Astrocyte (in vitro differentiated cells and primary cell): ENCODE data around the gene ZNF570. TPM values are rescaled to one million over a fixed set of nuclear protein-coding genes. Genes with fewer than 3 reads are reported as not detected.
A peak's percentile ranks its signal among the peaks of the same experiment; 100 is the strongest.

Experiments used
- DNase-seq: peaks from one replicate; pipeline ENCODE4 v3.0.0-alpha.2; 2010; ENCODE audit warnings: low read depth
- FAIRE-seq: peaks from 2 replicates; lab custom pipeline; 2011; peaks lifted over from hg19 to GRCh38; lab: Jason Lieb, UNC
- H2AFZ ChIP-seq: 2 replicates; pipeline ENCODE4 v1.6.0; 2012; ENCODE audit warnings: low read depth, low read length, inconsistent platforms
- H3K27ac ChIP-seq: 2 replicates; pipeline ENCODE4 v1.5.1; 2011; ENCODE audit warnings: low read depth, low read length, inconsistent platforms
- H3K27me3 ChIP-seq: 2 replicates; pipeline ENCODE4 v1.6.0; 2011; ENCODE audit warnings: low read length, inconsistent platforms; ENCODE audit not compliant: insufficient read depth
- H3K36me3 ChIP-seq: 2 replicates; pipeline ENCODE4 v1.5.1; 2011; ENCODE audit warnings: low read length, inconsistent platforms; ENCODE audit not compliant: insufficient read depth
- H3K4me1 ChIP-seq: 2 replicates; pipeline ENCODE4 v1.5.1; 2011; ENCODE audit warnings: low read length, inconsistent platforms; ENCODE audit not compliant: insufficient read depth
- H3K4me2 ChIP-seq: 2 replicates; pipeline ENCODE4 v1.6.0; 2012; ENCODE audit warnings: low read length, inconsistent platforms
- H3K4me3 ChIP-seq: 2 replicates; pipeline ENCODE4 v1.5.1; 2011; ENCODE audit warnings: low read depth, mild to moderate bottlenecking, low read length, inconsistent platforms; ENCODE audit not compliant: insufficient read depth
- H3K79me2 ChIP-seq: 2 replicates; pipeline ENCODE4 v1.6.0; 2012; ENCODE audit warnings: mild to moderate bottlenecking, low read length, inconsistent platforms; ENCODE audit not compliant: insufficient read depth
- H3K9ac ChIP-seq: 2 replicates; pipeline ENCODE4 v1.6.0; 2012; ENCODE audit warnings: mild to moderate bottlenecking, low read length, inconsistent platforms
- H3K9me3 ChIP-seq: 2 replicates; pipeline ENCODE4 v1.5.1; 2012; ENCODE audit warnings: low read depth, mild to moderate bottlenecking, low read length, inconsistent platforms; ENCODE audit not compliant: insufficient read depth
- H4K20me1 ChIP-seq: 2 replicates; pipeline ENCODE4 v1.6.0; 2012; ENCODE audit warnings: low read length, inconsistent platforms; ENCODE audit not compliant: insufficient read depth
- H3K27ac Mint-ChIP-seq: one replicate; pipeline ENCODE4 v1.8.0; 2021; ENCODE audit warnings: mild to moderate bottlenecking, mixed read lengths; ENCODE audit not compliant: unreplicated experiment
- H3K27me3 Mint-ChIP-seq: one replicate; pipeline ENCODE4 v1.8.0; 2021; ENCODE audit warnings: low read depth, mixed read lengths; ENCODE audit not compliant: unreplicated experiment
- H3K36me3 Mint-ChIP-seq: one replicate; pipeline ENCODE4 v1.8.0; 2021; ENCODE audit warnings: low read depth, mixed read lengths; ENCODE audit not compliant: unreplicated experiment
- H3K4me1 Mint-ChIP-seq: one replicate; pipeline ENCODE4 v1.8.0; 2021; ENCODE audit warnings: low read depth, mixed read lengths; ENCODE audit not compliant: unreplicated experiment
- H3K4me3 Mint-ChIP-seq: one replicate; pipeline ENCODE4 v1.8.0; 2021; ENCODE audit warnings: mild to moderate bottlenecking, moderate library complexity, mixed read lengths; ENCODE audit not compliant: unreplicated experiment
- H3K9me3 Mint-ChIP-seq: one replicate; pipeline ENCODE4 v1.8.0; 2021; ENCODE audit warnings: mild to moderate bottlenecking, mixed read lengths; ENCODE audit not compliant: unreplicated experiment
- CTCF ChIP-seq: IDR thresholded peaks from 2 replicates; pipeline ENCODE4 v1.5.1; 2011; ENCODE audit warnings: low read depth, mild to moderate bottlenecking, inconsistent platforms, low read length, moderate library complexity; ENCODE audit not compliant: insufficient read depth
- EZH2 ChIP-seq: IDR thresholded peaks from 2 replicates; pipeline ENCODE4 v1.6.1; 2012; ENCODE audit warnings: mild to moderate bottlenecking, low read length, inconsistent platforms; ENCODE audit not compliant: insufficient read depth
- total RNA-seq: library from RNA; stranded (reverse); gene quantifications from 2 replicates; pipeline ENCODE4 v1.2.1, GENCODE V29; 2021

Gene ZNF570
- total RNA-seq, 1 donor from 2014 or later: 6.5 TPM

GRCh38 chr19:37467608-37468090, 1.5 kb upstream of the ZNF570 start:
- no peaks in the 10 kb centered on the region for H3K36me3 ChIP-seq
- TF ChIP-seq EZH2: no peak
- TF ChIP-seq CTCF: no peak
- DNase-seq (no peak), FAIRE-seq (no peak)
- Mint-ChIP-seq H3K4me3 (peak overlapping the region; percentile 99), H3K27me3 (no peaks in the 10 kb centered on the region), H3K4me1 (peaks cover 8% of the 10 kb centered on the region), H3K27ac (peak overlapping the region; percentile 74), H3K36me3 (peaks cover 23% of the 10 kb centered on the region), H3K9me3 (peaks cover 39% of the 10 kb centered on the region)
- H3K9me3 ChIP-seq: peaks cover 6% of the 10 kb centered on the region
- H3K9ac ChIP-seq: peak overlapping the region; percentile 81
- H2AFZ ChIP-seq: peak overlapping the region; percentile 95
- H3K79me2 ChIP-seq: peaks cover 29% of the 10 kb centered on the region
- H3K27ac ChIP-seq: no peak overlapping the region
- H3K4me2 ChIP-seq: peak overlapping the region; percentile 94
- no peaks in the 10 kb centered on the region for H3K27me3 ChIP-seq
- H3K4me3 ChIP-seq: peak overlapping the region; percentile 90
- H4K20me1 ChIP-seq: no peaks in the 10 kb centered on the region
- no peaks in the 10 kb centered on the region for H3K4me1 ChIP-seq

- H3K4me1 Mint-ChIP-seq: peaks cover 8% of the 10 kb centered on the region
- no peak for FAIRE-seq
- no peak overlapping the region for H3K9ac ChIP-seq
- peak overlapping the region; percentile 99 for H3K4me3 Mint-ChIP-seq
- H3K79me2 ChIP-seq: peaks cover 37% of the 10 kb centered on the region
- H3K27ac Mint-ChIP-seq: no peak overlapping the region
- peaks cover 16% of the 10 kb centered on the region for H3K36me3 Mint-ChIP-seq
- H3K27me3 Mint-ChIP-seq: no peaks in the 10 kb centered on the region
- no peaks in the 10 kb centered on the region for H4K20me1 ChIP-seq
- H3K4me3 ChIP-seq: peak overlapping the region; percentile 97
- H3K9me3 ChIP-seq: peaks cover 13% of the 10 kb centered on the region
- H3K36me3 ChIP-seq: no peaks in the 10 kb centered on the region
- peak overlapping the region; percentile 94 for H3K4me2 ChIP-seq
- TF ChIP-seq CTCF: no peak
- TF ChIP-seq EZH2: no peak
- H3K27me3 ChIP-seq: no peaks in the 10 kb centered on the region
- DNase-seq: no peak
- no peak overlapping the region for H2AFZ ChIP-seq
- H3K27ac ChIP-seq: no peak overlapping the region
- H3K4me1 ChIP-seq: no peaks in the 10 kb centered on the region
- peaks cover 30% of the 10 kb centered on the region for H3K9me3 Mint-ChIP-seq
These were observed 1.1 kb downstream of the ZNF570 start for GRCh38 chr19:37470216-37470615.

GRCh38 chr19:37472165-37472564, 3.0 kb downstream of the ZNF570 start:
- Histone ChIP-seq H3K27ac (no peak overlapping the region), H2AFZ (no peak overlapping the region), H3K4me2 (no peak overlapping the region), H3K9me3 (peaks cover 17% of the 10 kb centered on the region), H4K20me1 (no peaks in the 10 kb centered on the region), H3K4me3 (no peak overlapping the region), H3K9ac (no peak overlapping the region), H3K27me3 (no peaks in the 10 kb centered on the region), H3K36me3 (peaks cover 7% of the 10 kb centered on the region), H3K79me2 (peaks cover 28% of the 10 kb centered on the region), H3K4me1 (no peaks in the 10 kb centered on the region)
- Mint-ChIP-seq H3K36me3 (peaks cover 32% of the 10 kb centered on the region), H3K4me3 (no peak overlapping the region), H3K9me3 (peaks cover 36% of the 10 kb centered on the region), H3K4me1 (peaks cover 8% of the 10 kb centered on the region), H3K27me3 (no peaks in the 10 kb centered on the region), H3K27ac (no peak overlapping the region)
- DNase-seq (no peak), FAIRE-seq (no peak)
- TF ChIP-seq EZH2: no peak
- TF ChIP-seq CTCF: no peak
